GM21825 (cell line): ENCODE results near the gene TK1.

Experiments used
- ATAC-seq: cut with Tn5 transposase; IDR thresholded peaks from one replicate; pipeline ENCODE4 v1.9.1; 2021; ENCODE audit warnings: mild to moderate bottlenecking, moderate library complexity; ENCODE audit not compliant: unreplicated experiment

The TK1 gene

DNA sequence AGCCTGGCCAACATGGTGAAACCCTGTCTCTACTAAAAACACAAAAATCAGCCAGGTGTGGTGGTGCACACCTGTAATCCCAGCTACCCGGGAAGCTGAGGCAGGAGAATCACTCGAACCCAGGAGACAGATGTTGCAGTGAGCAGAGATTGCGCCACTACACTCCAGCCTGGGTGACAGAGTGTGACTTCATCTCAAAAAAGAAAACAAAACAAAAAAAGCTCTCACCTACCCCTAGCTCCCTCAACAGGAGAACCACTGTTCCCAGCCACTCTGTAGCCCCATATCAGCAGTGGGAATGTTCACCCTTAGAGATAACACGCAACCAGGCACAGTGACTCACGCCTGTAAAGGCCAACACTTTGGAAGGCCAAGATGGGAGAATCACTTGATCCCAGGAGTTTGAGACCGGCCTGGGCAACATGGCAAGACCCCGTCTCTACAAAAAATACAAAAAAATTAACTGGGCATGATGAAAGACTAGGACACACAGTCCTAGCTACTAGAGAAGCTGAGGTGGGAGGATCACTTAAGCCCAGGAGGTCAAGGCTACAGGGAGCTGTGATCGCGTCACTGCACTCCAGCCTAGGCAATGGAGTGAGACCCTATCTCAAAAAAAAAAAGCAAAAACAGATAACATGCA lies 50.9 kb downstream of the TK1 start:
- ATAC-seq = no peak

DNA sequence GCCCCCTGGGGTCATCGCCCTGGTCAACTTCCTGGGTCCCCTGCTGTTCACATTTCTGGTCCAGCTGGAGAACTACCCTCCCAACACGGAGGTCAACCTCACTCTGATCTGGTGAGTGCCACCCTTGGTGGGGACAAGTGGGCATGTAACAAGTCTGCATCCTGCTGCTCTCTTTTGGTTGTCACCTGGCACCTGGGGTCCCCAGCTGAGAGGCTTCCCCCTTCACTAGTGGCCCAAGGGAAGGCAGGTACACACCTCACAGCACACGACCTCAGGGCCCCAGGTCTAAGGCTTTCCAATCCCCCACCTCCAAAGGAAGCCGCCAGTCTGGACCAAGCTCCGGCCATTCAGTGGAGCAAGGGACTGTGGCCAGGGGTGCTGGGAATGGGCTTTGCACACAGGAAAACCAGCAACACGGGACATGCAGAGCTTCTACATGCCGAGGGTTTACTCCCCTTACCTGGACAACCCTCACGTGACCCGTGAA lies 51.9 kb downstream of the TK1 start:
- ATAC-seq = no peak

DNA sequence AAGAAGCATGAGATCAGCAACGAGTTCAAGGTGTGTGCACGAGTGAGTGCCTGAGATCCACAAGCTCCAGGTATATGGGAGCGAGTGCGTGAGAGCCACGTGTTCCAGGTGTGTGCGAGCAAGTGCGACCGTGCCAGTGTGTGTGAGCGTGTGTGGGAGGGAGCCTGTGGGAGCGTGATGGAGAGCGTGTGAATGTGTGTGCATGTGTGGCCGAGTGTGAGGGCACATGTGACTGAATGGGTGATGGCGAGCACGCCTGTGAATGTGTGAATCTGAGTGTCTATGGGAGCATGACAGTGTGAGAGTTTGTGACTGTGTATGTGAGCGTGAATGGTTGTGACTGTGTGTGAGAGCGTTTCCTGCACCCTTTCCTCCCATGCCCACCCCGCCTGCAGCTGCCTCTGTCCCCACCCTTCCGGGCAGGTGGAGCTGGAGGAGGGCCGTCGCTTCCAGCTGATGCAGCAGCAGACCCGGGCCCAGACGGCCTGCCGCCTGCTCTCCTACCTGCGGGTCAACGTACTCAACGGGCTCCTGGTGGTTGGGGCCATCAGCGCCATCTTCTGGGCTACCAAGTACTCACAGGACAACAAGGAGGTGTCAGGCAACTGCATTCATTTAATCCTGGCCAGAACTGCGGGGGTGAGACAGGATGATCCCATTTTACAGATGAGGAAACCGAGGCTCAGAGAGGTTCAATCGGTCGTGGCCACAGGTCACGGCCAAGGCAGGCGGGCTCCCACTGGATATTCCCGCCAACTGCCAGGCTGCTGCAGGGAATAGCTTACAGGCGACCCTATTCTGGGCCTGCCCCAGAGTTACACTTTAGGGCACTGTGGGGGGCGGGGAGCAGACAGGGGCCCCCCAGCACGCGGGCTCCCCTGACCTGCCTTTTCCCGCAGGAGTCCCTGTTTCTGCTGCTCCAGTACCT lies 52.6 kb downstream of the TK1 start:
- ATAC-seq = no peak

DNA sequence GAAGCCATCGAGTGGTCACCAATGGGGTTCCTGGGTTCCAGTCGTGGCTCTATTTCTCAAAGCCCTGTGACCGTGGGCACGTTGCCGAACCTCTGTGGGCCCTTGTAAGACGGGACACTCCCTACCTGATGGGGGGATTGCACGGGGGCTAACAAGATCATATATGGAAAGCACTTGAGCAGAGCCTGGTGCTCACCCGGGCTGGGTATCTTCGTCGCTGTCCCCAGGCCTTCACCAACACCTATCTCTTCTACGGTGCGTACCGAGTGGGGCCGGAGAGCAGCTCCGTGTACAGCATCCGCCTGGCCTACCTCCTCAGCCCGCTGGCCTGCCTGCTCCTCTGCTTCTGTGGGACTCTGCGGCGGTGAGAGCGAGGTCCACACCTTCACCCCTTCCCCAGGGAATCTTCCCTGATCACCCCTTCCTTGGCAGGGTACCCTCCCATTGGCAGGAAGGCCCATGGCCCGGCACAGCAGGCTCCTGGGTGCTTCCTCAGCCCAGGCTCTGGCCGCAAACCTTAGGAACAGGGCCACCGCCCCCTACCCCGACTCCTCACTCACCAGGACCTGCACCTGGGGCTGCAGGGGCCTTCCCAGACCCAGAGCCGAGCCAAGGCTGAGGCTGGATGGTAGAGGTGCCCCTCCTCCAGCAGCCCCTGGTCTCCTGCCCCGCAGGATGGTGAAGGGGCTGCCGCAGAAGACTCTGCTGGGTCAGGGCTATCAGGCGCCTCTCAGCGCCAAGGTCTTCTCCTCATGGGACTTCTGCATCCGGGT lies 53.5 kb downstream of the TK1 start:
- ATAC-seq = no peak

DNA sequence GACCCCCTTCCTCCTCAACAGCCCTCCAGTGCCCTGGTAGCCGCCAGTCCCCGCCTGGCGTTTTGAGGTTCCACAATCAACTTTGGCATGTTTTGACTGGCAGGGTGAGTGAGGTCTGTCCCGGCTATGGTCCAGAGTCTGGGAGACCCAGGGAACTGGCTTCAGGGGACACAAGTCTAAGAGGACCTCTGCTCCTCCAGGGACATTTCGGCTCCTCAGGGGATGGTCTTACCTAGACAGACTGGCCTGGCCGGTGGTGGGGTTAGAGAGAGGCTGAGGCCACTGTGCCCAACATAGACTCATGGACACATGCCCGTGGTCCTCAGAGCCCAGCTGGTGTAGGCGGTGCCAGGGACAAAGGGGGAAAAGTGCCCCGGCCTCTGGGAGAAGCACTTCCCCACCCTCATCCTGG lies 54.1 kb downstream of the TK1 start:
- no peak for ATAC-seq

DNA sequence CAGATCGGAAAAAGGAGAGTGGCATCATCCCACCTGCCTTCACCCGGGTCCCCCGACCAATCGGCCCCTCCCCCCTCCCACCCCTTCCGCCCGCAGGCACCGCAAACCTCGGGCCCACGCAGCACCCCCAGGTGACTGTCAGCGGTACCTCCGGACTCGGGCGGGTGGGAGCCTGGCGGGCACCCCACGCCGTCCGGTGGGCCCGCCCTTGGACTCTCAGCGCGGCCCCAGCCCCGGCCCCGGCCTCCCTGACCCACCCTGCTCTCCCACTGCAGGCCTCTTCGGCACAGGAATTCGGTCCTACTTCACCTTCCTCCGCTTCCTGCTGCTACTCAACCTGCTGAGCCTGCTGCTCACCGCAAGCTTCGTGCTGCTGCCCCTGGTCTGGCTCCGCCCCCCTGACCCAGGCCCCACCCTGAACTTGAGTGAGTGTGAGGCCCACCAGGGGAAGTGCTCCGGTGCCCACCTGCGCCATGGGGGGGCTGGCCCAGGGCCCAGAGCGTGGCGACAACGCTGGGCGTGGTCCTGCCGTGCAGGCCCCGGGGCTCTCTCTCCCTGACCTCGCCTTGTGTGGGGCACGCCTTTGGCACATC lies 54.7 kb downstream of the TK1 start:
- no peak for ATAC-seq

DNA sequence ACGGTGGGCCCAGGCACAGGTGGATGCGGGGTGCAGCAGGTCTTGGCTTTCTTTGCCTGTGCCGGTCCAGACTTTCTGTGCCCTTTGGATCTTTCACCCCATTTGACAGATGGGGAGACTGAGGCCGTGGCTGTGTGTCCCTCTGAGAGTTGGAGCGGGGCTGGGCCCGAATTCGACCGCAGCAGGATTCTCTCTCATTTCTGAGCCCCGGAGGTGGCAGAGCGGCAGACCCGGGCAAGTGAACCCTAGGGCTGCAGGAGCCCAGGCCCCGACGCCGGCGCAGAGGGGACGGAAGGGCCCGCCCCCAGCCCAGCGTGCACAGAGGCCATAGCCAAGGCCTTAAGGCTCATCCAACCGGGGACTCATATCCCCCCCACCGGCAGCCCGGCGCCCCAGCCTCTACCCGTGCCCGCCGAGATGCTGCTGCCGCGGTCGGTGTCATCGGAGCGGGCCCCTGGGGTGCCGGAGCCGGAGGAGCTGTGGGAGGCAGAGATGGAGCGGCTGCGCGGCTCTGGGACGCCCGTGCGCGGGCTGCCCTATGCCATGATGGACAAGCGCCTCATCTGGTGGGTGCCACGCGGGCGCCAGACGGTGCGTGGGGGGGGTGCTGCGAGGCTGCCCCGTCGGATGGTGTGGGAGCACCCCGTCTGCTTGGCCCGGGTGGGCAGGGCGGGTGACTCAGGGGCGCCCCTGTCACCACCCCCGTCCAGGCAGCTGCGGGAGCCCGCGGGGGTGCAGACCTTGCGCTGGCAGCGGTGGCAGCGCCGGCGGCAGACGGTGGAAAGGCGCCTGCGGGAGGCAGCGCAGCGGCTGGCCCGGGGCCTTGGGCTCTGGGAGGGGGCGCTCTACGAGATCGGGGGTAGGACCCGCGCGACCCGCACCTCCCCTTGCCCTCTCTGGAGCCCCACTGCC lies 55.4 kb downstream of the TK1 start:
- ATAC-seq = no peak

DNA sequence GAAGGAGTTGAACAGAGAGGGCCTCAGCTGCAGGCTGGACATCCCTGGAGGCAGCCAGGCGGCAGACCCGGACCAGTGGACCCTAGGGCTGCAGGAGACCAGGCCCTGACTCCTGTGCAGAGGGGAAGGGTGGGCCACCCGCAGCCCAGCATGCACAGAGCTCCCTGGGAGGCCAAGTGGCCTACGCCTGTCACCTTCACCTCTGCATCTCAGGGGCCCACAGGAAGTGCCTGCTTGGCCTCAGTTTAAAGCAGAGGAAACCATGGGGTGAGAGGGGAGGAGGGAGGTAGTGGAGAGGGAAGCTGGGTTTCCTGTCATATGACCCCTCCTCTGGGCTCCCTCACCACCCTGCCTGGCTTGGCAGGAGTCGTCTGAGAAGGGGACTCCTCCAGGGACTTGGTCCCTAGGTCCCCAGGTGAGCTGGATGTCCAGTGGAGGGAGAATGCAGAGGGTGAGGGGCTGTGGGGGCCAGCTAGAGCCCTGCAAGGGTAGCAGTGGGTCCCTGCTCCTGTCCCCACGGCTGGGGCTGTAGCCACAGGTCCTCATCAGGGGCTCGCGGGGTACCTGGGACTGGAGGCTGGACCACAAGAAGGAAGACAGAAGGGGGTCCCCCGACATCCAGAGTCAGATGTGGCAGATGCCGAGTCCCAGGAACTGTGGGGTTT lies 56.3 kb downstream of the TK1 start, which contains the start of gene TMC8:
TMC8 (plus strand) TSS at position 335 of the 665 bp plus-strand sequence. CDS start 818 bp downstream, outside the sequence.
- no peak for ATAC-seq

DNA sequence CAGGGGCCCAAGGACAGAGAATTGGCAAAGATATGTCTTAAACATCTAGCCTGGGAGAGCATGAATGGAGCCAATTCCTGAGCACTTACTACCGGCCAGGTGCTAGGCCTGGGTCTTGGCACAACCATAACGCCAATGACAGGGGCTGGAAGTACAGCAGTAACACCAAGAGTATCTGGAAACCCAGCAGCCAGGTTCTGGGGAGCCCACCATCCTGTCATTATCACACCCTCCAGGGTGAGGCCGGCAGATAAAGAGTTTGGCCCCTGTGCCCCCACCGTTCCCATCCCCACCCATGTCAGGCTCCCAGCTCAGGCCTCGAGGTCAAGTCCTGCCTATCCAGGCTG lies 56.8 kb downstream of the TK1 start:
- no peak for ATAC-seq

DNA sequence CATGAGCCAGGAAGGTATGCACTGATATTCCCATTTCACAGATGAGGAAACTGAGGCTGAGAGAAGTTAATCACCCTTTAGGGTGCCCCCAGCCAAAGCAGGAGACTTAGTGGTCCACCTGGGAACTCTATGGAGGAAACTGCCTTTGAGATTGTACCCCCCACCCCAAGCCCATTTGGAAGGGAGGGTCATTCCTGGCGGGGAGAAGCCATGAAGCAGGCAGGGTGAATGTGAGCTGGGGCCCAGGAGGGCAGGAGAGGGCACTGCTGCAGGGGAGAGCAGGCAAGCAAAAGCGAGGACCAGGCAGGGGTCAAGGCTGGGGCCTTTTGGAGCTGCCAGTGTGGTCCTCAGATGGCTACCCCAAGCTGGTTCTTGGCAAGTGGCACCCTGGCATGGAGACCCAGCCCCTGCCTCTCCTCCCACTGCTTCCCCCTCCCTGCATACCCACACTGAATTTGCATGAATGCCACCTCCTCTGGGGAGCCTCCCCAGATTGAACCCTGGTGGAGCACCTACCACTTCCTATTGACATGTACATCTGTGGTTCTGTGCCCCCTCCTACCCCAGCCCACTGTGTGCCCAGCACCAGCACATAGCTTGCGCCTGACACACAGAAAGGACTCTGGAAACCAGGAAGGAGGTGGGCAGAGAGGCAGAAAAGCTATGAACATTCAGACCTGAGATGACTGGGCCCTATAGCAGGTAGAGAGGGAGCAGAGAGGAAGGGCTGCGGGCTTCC lies 57.3 kb downstream of the TK1 start:
- ATAC-seq = no peak

DNA sequence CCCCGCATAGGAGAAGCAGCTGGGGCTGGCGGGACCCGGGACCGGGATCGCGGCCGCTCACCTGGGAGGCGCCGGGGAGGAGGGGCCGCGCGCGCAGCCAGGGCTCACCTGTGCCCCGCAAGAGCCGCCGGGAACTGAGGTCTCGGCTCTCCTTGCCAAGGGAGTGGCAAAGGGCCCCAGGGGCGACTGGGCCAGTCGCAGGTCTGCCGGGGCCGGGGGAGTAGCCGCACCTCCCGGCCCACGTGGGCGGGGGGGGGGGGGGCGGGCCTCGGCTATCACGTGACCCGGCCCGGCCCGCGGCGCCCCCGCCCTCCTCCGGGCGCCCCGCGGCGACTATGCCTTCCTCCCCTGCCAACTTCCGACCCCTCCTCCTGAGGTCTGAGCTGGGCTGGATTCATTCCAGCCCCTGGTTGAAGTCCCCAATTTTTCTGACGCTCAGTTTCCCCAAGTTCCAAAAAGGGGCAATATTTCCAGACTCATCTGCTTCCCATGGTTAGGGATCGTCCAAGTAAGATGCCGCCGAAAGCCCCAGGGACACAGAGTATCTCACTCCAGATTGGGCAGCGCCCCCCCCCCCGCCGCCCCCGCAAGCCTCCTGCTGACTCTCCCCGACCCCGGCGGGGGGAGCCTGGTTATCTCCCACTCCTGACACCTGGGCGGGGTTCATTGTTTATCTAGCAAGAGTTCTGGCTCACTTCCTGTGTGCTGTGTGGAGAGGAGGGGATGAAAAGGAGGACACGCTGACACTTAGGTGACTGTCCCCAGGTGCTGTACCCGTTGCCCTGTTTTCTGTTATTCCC lies 58.1 kb downstream of the TK1 start, which contains the start of gene TMC6:
TMC6 (minus strand) TSS at position 205 of the 800 bp plus-strand sequence. CDS start 1,923 bp downstream, outside the sequence.
- no peak for ATAC-seq

DNA sequence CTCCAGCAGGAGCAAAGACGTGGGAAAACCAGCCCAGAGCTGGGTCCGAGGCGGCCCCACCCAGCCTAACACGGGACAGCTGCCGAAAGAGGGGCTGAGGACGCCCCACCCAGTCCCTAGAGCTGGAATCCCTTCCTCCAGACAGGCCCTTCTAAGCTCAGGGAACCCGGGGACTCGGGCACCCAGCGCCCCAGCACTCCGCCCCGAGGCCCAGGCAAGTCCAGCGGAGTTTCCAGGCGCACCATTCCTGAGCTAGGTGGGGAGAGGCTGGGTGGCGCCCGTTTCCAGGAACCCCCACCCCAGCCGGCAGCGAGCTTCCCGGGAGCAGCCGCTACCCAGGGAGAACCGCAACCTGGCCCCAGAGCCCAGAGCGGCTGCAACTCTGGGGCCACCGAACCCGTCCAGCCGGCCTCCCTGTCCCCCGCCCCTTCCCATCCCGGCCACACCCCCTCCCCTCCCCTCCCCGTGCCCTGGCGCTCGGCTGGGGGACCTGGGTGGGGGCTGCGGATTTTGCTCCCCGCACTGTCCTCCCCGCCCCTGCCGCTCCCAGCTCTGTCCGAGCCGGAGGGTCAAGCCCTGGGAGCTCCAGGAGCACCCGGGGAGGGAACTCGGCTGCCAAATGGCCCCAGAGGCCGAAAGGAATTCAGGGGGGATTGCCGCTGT lies 58.8 kb downstream of the TK1 start:
- ATAC-seq = no peak

DNA sequence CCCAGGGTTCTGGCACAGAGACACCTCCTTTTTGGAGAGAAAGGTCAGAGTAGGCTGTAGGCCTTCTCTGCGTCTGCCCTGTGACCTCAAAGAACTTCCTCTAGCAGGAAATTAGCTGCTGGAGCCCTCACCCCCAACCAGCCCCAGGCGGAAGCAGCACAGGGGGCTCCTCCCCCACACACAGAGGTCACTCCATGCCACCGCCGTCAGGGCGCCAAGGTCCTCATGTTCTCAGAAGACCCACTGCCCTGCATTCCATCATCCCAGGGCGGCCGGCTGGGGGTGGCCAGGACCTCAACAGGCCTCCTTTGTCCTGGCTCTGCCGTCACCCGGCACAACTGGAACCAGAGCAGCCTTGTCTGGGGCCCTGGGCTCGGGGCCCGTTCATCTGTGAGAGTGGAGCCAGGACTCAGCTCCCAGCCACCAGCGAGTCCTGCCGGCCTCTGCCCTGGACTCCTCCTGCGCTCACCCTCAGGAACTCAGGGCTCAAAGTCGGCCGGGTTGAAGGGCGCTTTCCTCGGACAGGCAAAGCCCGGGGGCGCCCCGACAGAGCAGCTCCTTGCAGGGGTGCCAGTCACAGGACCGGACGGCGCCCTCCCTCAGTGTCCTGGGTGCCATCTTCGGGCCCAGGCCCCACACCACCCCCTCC lies 59.5 kb downstream of the TK1 start:
- ATAC-seq = no peak

DNA sequence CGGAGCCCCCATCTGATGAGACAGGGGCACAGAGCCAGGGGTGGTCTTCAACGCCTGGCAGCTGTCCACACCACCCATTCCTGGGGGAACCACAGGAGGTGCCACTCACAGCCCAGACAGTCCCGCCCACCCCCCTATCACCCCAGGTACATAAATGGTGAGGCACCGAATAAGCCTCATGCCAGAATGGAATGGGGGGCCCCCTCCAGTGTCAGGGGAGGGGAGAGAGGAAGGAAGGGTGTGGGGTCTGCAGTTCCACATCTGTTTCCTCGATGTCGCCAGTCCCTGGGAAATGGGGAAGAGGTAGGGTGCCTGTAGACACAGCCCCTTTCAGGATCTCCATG lies 60.0 kb downstream of the TK1 start:
- no peak for ATAC-seq

DNA sequence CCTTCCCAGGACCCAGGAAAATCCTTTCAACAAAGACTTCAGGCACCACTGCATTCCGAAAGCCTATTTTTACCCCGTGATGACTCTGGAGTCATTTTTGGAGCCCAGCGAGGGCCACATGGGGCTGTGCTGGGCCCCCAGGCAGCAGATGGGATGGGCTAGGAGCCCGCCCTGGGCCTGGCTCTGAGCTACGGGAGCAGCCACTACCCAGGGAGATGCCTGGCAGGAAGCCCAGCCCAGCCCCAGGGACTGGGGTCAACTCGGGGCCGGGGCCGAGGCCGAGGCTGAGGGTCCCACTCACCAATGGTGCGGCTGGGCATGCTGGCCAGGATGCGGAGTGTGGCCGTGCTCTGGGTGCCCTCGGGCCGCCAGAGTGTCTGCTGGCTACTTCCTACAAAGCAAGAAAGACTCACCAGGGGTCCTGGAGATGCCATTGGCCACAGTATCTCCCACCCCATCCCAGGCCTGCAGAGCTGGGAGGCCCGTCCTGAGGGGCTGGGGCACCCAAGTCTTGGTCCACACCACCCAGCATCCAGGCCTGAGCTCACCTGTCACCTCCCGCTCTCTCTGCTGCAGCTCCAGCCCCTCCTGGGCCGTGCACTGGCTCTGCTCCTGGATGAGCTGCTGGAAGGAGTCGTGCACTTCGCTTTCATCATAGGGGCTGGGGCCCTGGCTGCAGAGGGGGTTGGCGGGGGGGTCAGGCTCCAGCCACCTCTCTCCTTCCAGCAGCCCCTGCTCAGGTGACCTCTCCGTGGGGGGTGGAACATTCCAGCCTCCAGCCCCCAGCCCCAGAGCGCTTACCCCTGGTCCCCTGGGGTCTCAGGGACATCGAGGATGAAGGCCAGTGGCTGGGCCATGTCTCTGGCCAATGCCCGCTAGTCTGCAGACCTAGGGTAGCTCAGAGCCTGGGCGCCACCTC lies 60.6 kb downstream of the TK1 start:
- ATAC-seq = no peak
